ENCODE data around the gene THRB.

DNA sequence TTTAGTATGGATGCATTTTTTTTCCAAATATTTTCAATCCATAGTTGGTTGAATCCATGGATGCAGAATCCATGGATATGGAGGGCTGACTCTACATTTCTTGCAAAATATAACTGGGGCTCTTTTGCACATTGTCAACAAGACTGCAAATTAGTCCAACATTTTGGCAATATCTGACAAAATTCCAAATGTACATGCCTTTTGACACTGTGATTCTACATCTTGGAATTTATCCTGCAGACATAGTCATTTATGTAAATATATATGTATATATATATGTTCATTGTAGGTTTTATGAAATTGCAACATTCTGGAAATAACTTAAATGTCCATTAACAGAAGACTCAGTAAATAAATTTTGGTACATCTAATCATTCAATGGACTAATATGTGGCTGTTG is 203.0 kb downstream of the THRB start:
- TF ChIP-seq, protein P1, sequence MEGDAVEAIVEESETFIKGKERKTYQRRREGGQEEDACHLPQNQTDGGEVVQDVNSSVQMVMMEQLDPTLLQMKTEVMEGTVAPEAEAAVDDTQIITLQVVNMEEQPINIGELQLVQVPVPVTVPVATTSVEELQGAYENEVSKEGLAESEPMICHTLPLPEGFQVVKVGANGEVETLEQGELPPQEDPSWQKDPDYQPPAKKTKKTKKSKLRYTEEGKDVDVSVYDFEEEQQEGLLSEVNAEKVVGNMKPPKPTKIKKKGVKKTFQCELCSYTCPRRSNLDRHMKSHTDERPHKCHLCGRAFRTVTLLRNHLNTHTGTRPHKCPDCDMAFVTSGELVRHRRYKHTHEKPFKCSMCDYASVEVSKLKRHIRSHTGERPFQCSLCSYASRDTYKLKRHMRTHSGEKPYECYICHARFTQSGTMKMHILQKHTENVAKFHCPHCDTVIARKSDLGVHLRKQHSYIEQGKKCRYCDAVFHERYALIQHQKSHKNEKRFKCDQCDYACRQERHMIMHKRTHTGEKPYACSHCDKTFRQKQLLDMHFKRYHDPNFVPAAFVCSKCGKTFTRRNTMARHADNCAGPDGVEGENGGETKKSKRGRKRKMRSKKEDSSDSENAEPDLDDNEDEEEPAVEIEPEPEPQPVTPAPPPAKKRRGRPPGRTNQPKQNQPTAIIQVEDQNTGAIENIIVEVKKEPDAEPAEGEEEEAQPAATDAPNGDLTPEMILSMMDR (tag by site-specific recombination; IDR thresholded peaks at IDR 0.05) = no peak
- TF ChIP-seq ZNF549 (tag by site-specific recombination; IDR thresholded peaks at IDR 0.05) = no peak
- TF ChIP-seq ZNF138 (tag by site-specific recombination; IDR thresholded peaks at IDR 0.05; ENCODE audit: borderline replicate concordance) = no peak
- TF ChIP-seq ZXDB (tag by site-specific recombination; IDR thresholded peaks at IDR 0.05) = no peak
- no peak for TF ChIP-seq MEIS1 (CRISPR knock-in tag; IDR thresholded peaks at IDR 0.05; ENCODE audit: borderline replicate concordance)
- no peak for TF ChIP-seq ZNF473 (tag by site-specific recombination; IDR thresholded peaks at IDR 0.05)
- TF ChIP-seq, protein P2, sequence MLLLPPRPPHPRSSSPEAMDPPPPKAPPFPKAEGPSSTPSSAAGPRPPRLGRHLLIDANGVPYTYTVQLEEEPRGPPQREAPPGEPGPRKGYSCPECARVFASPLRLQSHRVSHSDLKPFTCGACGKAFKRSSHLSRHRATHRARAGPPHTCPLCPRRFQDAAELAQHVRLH (tag by site-specific recombination; IDR thresholded peaks at IDR 0.05) = no peak
- TF ChIP-seq ZNF239 (tag by site-specific recombination; IDR thresholded peaks at IDR 0.05) = no peak
- TF ChIP-seq, protein P3, sequence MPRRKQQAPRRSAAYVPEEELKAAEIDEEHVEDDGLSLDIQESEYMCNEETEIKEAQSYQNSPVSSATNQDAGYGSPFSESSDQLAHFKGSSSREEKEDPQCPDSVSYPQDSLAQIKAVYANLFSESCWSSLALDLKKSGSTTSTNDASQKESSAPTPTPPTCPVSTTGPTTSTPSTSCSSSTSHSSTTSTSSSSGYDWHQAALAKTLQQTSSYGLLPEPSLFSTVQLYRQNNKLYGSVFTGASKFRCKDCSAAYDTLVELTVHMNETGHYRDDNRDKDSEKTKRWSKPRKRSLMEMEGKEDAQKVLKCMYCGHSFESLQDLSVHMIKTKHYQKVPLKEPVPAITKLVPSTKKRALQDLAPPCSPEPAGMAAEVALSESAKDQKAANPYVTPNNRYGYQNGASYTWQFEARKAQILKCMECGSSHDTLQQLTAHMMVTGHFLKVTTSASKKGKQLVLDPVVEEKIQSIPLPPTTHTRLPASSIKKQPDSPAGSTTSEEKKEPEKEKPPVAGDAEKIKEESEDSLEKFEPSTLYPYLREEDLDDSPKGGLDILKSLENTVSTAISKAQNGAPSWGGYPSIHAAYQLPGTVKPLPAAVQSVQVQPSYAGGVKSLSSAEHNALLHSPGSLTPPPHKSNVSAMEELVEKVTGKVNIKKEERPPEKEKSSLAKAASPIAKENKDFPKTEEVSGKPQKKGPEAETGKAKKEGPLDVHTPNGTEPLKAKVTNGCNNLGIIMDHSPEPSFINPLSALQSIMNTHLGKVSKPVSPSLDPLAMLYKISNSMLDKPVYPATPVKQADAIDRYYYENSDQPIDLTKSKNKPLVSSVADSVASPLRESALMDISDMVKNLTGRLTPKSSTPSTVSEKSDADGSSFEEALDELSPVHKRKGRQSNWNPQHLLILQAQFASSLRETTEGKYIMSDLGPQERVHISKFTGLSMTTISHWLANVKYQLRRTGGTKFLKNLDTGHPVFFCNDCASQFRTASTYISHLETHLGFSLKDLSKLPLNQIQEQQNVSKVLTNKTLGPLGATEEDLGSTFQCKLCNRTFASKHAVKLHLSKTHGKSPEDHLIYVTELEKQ (tag by site-specific recombination; IDR thresholded peaks at IDR 0.05; ENCODE audit: borderline replicate concordance) = no peak
- no peak for TF ChIP-seq EGR2 (tag by site-specific recombination; IDR thresholded peaks at IDR 0.05; ENCODE audit: low read depth)
- TF ChIP-seq ZNF23 (tag by site-specific recombination; IDR thresholded peaks at IDR 0.05; ENCODE audit: borderline replicate concordance) = no peak
- TF ChIP-seq KLF16 (tag by site-specific recombination; IDR thresholded peaks at IDR 0.05) = no peak
- no peak for TF ChIP-seq ZNF501 (tag by site-specific recombination; IDR thresholded peaks at IDR 0.05)
- no peak for TF ChIP-seq ZFP41 (tag by site-specific recombination; IDR thresholded peaks at IDR 0.05; ENCODE audit: borderline replicate concordance)
